HG03354 (cell line): Measurements from ENCODE around the gene CDK6.

Experiments used
- ATAC-seq: cut with Tn5 transposase; IDR thresholded peaks from one replicate; pipeline ENCODE4 v1.9.1; 2021; ENCODE audit warnings: mild to moderate bottlenecking; ENCODE audit not compliant: unreplicated experiment, poor library complexity, severe bottlenecking

Gene CDK6

DNA sequence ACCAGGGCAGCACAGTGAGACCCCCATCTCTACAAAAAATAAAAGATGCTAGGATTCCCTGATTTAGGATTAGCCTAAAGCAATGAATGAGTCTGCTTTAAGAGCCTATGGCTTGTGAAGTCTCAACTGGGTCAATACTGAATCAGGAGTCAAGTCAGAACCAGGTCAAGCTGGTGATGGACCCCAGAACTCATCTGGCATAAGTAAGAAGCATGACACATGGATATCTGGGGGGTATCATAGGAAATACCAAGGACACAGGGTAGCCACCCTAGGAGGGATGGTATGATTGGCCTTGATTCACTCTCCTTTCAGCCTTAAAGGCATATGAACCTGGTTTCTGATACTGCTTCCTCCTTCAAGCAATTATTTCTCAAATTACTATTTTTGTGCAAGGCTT is 167.8 kb downstream of the CDK6 start:
- ATAC-seq = no peak

DNA sequence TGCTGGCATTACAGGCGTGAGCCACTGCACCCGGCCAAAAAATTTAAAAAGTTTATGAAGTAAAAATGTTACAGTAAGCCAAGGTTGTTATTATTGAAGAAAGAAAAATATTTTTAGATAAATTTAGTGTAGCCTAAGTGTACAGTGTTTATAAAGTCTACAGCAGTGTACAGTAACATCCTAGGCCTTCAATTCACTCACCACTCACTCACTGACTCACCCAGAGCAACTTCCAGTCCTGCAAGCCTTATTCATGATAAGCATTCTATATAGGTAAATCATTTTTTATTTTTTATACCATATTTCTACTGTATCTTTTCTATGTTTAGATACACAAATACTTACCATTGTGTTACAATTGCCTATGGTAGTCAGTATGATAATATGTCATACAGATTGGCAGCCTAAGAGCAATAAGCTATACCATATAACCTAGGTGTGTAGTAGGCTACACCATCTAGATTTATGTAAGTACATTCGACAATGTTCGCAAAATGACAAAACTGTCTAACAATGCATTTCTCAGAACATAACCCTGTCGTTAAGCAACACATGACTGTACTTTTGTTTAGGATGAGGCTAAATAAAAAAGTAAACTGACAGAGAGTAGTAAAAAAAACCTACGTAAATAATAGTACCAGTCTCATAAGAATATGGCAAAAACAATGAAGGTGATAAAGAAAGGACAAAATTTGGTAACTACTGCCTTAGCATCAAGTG is 168.4 kb downstream of the CDK6 start:
- ATAC-seq = no peak

DNA sequence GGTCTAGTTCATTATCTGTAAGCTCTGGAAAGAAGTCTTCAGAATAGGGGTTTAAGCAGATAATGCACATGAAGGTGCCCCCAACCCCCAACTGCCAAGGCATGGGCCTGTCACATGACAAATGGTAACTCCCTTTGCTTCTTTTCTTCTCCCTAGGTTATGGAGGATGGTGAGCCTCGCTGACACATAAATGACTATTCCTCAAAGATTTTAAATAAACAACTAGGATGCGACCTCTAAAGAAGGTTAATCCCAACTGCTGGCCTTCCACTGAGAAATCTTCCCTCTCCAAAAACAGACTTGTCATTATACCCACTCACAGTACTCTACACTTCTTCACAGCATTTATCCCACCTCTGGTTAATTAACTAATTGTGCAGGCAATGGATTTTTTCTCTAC is 170.4 kb downstream of the CDK6 start:
- ATAC-seq = no peak

DNA sequence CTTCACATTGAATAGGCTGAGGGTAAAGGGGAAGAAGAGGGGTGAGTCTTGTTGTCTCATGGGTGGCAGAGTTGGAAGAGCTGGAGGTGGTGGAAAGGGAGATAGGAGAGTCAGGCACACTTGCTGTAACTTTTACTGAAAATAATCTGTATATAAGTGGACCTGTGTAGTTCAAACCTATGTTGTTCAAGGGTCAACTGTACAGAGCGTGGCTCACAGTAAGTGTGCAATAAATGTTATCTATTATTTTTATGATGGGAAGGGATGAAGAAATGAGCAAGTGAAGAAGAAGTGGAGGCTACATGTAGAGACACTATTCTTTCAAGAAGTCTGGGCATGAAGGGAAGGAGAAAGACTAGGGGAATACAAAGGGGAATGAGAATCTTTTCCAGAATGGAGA is 174.7 kb downstream of the CDK6 start:
- ATAC-seq = no peak

DNA sequence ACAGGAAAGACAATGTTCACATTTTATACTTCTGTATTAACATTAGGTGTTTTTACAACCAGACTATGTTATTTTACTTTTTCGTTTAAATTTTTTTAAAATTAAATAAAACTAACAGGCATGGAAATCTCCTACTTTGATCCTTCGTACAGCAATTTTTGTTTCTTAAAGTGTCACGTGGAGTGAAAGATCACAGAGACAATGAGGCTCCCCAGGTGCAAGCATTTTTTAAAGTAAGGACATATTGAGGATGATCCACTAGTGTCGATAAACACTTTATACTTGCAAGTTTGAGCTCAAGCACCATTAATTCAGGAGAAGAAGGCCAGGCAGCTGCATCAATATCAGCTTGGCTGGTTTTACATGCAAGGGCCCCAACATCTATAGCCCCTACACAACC is 177.7 kb downstream of the CDK6 start:
- no peak for ATAC-seq

DNA sequence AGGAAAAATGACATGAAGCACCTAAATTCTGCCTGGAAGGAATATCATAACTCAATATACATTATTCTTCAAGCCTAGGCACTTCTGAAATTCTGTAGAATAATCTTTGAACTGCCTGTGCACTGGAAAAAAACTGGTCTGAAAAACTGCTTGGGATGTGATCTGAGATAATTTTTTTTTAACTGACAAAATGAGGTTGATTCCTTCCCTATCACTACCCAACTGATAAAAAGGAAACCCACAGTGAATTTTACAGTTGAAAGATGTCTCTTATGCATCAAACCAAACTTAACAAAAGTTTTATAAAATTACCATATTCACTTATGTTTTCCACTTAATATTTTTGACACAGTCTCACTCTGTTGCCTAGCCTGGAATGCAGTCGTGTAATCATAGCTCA is 179.0 kb downstream of the CDK6 start:
- ATAC-seq = no peak

DNA sequence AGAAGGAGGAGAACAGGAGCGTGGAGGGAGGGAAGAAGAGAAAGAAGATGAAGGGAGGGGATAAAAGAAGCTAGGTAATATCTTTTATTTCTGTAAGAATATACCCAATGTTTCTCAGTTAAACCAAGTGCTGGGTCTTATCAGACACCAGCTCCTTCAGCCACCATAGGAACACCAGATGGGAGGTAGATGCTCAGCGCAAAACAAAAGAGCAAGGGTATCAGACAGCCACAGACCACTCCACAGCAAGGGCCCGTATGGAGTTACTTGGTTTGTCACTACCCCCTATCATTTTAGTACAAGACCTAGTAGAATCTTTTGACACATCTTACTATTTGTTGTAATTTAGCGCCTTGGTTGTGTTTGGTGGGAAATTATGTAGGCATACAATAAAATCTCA is 180.3 kb downstream of the CDK6 start:
- no peak for ATAC-seq

DNA sequence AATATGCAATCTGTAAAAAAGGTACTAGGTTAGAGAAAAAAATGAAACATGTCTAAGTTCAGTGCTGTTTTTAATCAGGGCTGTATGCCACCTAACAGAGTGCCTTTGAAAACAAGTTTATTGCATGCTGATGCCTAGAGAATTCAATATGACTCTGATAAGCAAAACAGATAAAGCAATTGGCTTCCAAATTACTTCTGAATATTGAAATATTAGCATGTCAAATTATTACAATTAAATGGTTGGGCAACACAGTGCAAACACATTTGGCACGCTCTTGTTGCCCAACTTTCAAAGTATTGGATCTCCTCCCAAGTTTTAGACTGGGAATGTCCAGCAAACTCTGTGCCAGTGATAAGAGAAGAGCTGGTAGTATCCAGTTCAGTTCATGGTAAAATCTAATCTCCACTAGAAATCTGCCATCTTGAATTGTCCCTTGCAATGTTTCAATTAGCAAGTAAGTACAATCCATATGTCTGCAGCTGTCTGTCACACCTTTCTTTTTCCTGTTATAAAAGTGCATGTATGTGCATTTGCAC is 181.0 kb downstream of the CDK6 start:
- ATAC-seq = no peak

DNA sequence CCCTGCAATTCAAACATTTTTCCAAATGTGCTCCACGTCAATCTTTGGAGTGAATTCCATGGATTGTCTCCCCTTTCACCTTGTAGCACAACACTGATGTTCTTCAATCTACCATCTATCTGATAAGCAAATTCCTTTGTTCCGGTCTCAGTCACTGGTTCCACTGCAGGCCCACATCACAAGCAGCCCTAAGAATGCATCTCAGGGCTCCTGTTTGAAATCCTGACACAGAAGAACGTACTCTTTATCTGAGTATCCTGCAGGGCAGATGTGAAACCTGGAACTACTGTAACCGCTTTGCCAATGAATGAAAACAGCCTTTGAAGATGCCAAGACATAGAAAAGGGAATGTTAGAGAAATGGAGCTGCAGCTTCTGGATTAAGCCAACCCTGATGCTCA is 183.2 kb downstream of the CDK6 start:
- ATAC-seq = no peak

DNA sequence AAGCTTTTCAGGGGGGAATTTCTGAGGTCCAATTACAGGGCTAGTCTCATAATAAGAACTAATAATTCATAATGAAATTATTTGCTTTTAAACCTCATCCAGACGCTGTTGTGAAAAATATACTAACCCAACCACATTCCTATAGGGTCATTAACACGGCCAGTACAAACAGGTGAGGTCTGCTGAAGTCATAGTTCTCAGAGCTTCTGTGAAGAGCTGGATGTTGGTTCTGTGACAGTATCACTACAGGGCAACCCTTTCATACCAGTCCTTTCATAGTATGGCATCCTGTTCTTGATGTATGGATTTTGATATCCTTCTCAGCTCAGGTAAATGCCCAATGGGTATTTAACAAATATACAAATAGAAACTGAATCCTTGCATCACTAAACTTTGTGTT is 183.8 kb downstream of the CDK6 start:
- no peak for ATAC-seq

DNA sequence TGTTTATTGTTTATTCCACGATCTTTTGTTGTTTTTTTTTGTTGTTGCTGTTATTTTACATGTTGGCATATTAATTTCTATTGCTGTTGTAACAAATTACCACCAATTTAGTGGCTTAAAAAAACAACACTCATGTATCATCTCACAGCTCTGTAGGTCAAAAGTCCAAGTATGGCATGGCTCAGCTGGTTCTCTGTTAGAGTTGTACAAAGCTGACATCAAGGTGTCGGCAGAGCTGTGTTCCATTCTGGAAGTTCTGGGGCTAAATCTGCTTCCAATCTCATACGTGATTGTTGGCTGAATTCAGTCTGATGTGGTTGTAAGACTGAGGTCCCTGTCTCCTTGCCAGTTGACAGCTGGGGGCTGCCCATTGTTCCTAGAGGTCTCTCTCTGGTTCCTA is 186.0 kb downstream of the CDK6 start:
- ATAC-seq = no peak

DNA sequence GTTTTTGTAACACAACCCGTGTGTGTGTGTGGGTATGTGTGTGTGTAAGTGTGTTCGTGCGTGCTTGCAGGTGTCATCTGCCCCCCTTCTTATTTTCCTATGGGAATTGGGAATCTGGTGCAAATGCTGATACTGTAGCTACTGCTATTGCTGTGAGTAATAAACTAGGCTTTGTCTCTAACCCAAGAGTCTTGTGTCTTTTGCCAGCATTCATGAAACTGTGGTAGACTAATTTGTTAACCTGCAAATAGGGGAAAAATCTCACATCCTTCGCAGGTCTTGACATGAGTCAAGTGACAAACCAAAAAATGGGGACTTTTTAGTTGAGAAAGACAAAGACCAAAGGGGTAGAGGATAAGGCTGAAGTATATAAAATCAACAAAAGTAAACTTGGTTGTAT is 188.3 kb downstream of the CDK6 start:
- ATAC-seq = peak; percentile 48

DNA sequence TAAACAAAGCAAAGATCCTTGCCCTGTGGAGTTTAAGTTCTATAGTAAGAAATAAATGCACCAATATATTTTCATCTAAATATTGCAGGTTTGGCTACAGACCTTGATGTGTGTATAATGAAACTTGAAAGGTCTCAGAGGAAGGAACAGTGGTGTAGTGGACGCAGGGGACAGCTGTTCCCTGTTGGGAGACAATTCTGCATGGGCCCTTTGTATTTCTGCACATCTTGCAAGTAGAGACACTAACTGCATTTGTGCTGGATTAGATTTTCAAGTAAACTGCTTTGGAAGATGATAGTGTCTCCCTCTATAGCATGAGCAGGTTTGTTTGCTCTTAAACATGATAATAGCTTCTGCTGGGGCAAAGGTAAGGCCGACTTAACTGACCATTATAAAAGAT is 188.7 kb downstream of the CDK6 start:
- no peak for ATAC-seq

DNA sequence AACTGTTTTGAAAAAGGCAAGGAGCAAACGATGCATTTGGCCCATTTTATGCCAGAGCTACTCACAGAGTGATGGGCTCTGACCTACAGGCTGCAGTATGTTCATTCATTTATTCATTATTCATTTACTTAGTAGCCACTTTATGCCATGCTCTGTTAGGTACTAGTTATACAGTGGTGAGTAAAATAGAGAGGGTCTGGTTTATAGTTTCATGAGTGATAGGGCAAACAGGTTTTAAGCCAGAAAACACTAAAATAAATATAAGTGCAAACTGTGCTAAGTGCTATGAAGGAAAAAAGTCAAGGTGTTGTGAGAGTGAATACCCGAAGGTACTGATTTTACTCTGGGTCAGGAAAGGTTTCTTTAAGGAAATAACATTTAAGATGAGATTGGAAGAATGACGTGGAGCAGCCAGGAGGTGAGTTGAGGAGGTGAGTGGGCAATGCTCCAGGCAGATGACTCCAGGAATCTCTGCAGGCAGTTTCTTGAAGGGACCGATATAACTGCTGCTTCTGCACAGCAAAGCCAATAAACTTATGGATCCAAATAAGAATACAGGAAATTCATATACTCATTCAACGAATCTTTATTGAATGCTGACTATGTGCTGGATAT is 189.3 kb downstream of the CDK6 start:
- peak; percentile 67 for ATAC-seq

DNA sequence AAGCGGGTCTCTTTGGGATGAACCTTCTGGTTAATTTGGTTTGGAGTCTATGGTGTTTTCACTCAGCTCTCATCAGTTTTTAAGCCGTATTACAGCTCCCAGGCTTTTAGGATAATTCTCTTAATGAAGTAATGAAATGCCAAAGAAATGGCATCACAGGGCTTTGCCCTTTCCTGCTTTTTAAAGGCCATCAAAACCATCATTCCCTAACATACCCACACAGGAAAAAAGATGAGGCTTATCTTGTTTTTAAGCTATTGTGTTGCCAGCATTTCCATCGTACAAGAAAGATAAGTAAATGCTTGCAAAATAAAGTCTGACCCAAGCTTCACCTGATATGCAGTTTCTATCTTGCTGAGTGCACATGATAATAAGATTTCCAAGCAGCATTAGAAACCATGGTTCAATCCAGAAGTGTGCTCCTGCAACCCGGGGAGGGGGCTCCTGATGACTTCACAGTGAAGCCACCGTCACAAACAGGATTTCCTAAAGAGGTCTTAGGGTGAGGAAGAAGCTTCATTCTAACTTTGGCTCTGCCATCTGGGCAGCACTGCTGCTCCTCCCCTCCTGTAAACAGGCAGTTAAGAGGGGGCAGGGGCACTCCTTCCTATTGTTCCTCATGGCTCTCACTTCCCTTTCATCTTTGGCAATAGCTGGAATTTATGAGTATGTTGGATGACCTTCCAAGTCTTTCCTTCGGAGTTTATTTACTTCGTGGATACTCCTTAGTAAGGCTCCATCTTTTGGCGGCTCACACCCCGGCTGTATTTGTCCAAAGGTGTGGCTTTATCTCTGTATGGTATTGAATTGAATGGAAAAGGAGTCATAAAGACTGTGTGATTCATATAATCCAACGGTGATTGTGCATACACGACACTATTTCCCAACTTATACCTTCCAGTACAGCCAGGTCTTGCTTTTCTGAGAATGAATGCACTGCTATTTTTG is 191.0 kb downstream of the CDK6 start:
- ATAC-seq = no peak

DNA sequence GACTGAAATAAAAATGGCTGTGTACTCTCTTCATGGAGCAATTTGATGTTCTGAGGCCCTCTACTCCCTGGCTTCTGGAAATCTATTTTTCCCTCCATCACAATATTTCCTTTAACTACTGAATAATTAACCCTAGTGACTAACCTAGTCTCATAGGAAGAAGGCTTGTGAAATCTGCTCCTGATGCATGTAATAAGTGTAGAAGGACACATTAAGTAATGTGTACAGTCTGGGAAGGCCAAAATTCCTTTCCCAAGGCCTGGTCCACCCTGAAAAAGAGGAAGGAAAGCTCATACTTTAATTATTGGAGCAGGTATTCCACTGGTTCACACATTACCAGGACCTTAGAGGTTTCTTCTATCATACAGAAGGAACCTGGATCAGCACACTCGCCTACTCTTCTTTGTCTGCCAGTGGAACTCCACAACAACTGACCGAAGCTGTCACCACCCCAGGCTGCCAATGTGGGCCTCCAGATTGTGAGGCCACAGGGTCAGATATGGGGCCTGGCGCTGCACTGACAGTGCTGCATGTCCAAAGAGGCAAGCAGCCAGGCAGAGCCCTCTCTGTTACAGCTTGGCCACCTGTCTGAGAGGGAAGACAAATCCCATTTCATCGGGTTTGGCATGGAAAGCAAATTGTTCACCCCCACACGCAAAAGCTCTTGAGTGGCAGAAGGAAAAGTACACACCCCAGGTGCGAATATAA is 191.8 kb downstream of the CDK6 start:
- no peak for ATAC-seq

DNA sequence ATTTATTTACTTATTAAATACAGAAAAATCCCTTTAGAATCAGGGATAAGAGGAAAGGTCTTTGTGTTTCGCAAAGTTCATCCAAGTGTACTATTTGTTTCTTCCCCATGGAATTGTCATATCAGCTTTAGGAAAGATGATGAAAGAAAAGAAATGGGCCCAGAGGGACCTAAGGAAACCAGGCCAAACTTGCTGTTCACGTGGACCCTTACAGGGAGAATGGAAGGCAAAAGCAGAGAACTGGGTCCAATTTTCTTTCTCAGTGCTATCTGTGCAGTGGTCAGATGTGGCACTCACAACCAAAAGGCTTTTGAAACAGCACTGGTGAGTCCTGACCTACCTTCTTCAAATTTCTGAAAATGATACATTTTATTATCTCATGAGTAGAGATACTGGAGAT is 192.6 kb downstream of the CDK6 start:
- ATAC-seq = no peak

DNA sequence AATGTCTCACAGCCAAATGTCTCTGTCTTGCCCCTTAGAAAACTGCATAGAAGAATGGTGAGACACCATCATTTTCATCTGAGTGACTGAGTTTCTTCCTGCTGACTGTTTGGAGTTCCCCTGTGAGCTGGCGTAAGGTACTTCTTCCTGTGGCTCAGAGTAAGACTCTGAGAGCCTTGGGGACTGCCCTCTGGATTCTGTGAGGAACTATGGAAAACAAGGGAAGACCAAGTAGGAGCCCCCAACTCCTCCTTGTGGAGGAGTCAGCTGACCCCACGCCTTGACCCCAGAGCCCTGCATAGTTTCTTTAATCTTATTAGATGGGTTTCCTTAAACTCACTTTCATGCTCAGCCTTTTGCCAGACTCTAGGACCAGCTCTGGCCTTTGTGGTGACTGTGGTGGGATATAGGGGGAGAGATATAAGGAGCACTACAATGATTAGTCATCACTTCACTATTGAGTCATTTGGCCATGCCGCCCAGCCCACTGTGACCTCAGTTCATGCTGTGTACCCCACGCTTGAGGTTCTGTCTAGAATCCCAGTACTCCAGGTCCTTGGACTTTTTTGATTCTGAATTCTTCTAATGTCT is 194.4 kb downstream of the CDK6 start:
- ATAC-seq = peak; percentile 80

DNA sequence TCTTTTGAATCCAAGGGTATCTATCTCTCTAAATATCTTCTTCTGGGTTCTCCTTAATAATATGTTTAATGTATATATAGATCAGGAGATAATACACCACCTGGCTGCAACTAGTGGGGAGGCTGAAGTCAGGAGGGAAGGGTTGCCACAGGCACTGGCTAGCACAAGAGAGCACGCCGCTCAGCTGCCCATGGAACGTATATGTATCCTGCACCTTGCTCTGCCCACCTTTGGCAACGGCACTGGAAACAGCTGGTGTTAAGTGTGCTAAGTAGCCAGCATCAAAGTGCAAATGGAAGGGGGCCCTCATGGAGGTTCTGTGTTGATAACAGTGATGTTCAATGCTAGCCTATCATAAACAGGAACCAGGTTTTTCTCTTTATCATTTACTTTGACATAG is 196.4 kb downstream of the CDK6 start:
- ATAC-seq = no peak
